ENCODE results near the gene GPR151. TPM values are rescaled to one million over a fixed set of nuclear protein-coding genes. Genes with fewer than 3 reads are reported as not detected.

The GPR151 gene
- polyA plus RNA-seq, 3 donors = not detected

DNA sequence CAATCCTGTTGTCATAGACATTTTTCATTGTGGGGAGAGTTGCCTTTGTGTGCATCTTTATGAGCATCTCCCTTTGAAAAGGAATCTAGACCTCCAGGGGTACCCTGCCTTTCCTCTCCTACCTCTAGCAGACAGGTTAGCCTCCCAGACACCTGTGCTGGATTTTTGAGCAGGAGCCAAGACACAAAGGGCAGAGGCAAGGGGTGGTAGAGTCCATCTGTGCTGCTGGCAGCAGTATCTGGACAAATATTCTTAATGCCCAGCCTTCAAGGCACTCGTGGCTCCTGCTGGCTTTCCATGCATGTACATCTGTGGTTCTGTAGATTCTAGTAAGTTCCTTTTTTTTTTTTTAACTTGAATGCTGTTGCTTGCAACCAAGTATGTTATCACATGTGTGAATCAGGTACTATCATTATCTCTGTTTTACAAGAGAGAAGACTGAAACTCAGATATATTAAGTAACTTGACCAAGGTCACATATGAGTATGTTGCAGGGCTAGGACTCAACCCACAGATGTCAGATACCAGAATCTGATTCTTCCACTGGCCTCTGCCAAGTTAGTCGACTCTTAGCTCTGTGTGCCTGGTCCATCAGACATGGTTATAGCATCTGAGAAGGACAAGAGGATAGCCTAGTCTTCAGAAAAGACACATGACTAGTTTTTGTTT, 32.9 kb upstream of the GPR151 start:
- no peak overlapping the region for H3K9ac ChIP-seq (ENCODE audit: insufficient read depth, low read length, poor library complexity, severe bottlenecking)
- DNase-seq = no peak
- H3K36me3 ChIP-seq (replicated peaks in 1 of 2; ENCODE audit: control insufficient read depth in 1 of 2, insufficient read depth in 2 of 2, low read length in 2 of 2) = no peaks in the 10 kb centered on the region
- no peak overlapping the region for H3K4me3 ChIP-seq (replicated peaks in 1 of 3; ENCODE audit: low read depth in 2 of 3, low read length in 3 of 3)
- H3K4me1 ChIP-seq (ENCODE audit: control insufficient read depth in 1 of 2, insufficient read depth in 2 of 2, low read length in 2 of 2) = no peaks in the 10 kb centered on the region
- TF ChIP-seq, protein P1, sequence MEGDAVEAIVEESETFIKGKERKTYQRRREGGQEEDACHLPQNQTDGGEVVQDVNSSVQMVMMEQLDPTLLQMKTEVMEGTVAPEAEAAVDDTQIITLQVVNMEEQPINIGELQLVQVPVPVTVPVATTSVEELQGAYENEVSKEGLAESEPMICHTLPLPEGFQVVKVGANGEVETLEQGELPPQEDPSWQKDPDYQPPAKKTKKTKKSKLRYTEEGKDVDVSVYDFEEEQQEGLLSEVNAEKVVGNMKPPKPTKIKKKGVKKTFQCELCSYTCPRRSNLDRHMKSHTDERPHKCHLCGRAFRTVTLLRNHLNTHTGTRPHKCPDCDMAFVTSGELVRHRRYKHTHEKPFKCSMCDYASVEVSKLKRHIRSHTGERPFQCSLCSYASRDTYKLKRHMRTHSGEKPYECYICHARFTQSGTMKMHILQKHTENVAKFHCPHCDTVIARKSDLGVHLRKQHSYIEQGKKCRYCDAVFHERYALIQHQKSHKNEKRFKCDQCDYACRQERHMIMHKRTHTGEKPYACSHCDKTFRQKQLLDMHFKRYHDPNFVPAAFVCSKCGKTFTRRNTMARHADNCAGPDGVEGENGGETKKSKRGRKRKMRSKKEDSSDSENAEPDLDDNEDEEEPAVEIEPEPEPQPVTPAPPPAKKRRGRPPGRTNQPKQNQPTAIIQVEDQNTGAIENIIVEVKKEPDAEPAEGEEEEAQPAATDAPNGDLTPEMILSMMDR (IDR thresholded peaks at IDR 0.05) = no peak
- 75% methylated on average over 2 of the region's 2 CpGs for WGBS (ENCODE audit: insufficient coverage)
- H3K4me2 ChIP-seq (replicated peaks; ENCODE audit: extremely low read depth, low read length, poor library complexity, severe bottlenecking) = no peak overlapping the region
- intact Hi-C loops (cut with micrococcal nuclease) = loop anchor here in 1 of 2 donors (5.0 kb wide), 1 partner anchor 418 kb away; no protein-coding TSS in a partner anchor
- no peaks in the 10 kb centered on the region for H3K79me2 ChIP-seq (ENCODE audit: insufficient read depth, low read length)
- H3K27me3 ChIP-seq (ENCODE audit: control insufficient read depth in 2 of 2, insufficient read depth in 2 of 2, low read length in 2 of 2) = no peaks in the 10 kb centered on the region
- H3K9me3 ChIP-seq (replicated peaks in 1 of 2; ENCODE audit: control insufficient read depth in 1 of 2, insufficient read depth in 1 of 2, low read length in 2 of 2) = no peaks in the 10 kb centered on the region
- H4K20me1 ChIP-seq (ENCODE audit: insufficient read depth, low read length) = no peaks in the 10 kb centered on the region
- Mint-ChIP-seq H3K27me3 (ENCODE audit: low read depth in 3 of 3) (peaks cover 4 to 11% (median 6%) of the 10 kb centered on the region in 3 donors), H3K36me3 (no peaks in the 10 kb centered on the region), H3K27ac (no peak overlapping the region), H3K4me1 (no peaks in the 10 kb centered on the region), H3K4me3 (no peak overlapping the region), H3K9me3 (peaks cover 0 to 2% (median 0%) of the 10 kb centered on the region in 7 donors)
- H3K27ac ChIP-seq (ENCODE audit: low read depth in 1 of 2, low read length in 2 of 2) = no peak overlapping the region
- no peak overlapping the region for H2AFZ ChIP-seq (ENCODE audit: insufficient read depth, low read depth, low read length, poor library complexity, severe bottlenecking)

DNA sequence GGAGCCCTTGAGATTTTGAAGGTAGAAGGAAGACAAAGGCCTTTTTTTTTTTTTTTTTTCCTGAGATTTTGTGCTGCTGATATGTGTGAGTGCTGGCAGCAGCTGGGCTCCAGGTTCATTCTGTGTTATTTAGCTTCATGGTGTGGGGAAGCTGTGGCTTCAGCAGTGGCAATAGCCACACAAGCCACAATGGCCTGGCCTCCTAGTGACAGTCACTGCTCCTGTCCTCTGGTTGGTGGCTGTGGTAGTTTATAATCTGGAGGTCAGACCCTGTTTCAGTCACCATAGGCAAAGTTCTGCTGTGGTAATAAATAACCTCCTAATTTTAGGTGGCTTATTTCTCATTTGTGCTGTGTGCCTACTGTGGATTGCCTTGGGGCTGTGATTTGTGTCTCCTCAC, 28.2 kb upstream of the GPR151 start:
- Mint-ChIP-seq H3K27me3 (ENCODE audit: low read depth in 3 of 3) (peaks cover 7 to 12% (median 9%) of the 10 kb centered on the region in 3 donors), H3K9me3 (no peaks in the 10 kb centered on the region), H3K36me3 (no peaks in the 10 kb centered on the region), H3K4me1 (peaks cover 2% of the 10 kb centered on the region), H3K27ac (no peak overlapping the region), H3K4me3 (no peak overlapping the region)
- intact Hi-C loops (cut with micrococcal nuclease) = no loop called here
- H3K27ac ChIP-seq (ENCODE audit: low read depth in 1 of 2, low read length in 2 of 2) = no peak overlapping the region
- TF ChIP-seq, protein P1 (IDR thresholded peaks at IDR 0.05) = no peak
- H4K20me1 ChIP-seq (ENCODE audit: insufficient read depth, low read length) = no peaks in the 10 kb centered on the region
- H2AFZ ChIP-seq (ENCODE audit: insufficient read depth, low read depth, low read length, poor library complexity, severe bottlenecking) = no peak overlapping the region
- no peak overlapping the region for H3K9ac ChIP-seq (ENCODE audit: insufficient read depth, low read length, poor library complexity, severe bottlenecking)
- H3K36me3 ChIP-seq (replicated peaks in 1 of 2; ENCODE audit: control insufficient read depth in 1 of 2, insufficient read depth in 2 of 2, low read length in 2 of 2) = no peaks in the 10 kb centered on the region
- no peak overlapping the region for H3K4me2 ChIP-seq (replicated peaks; ENCODE audit: extremely low read depth, low read length, poor library complexity, severe bottlenecking)
- H3K27me3 ChIP-seq (ENCODE audit: control insufficient read depth in 2 of 2, insufficient read depth in 2 of 2, low read length in 2 of 2) = no peaks in the 10 kb centered on the region
- no peaks in the 10 kb centered on the region for H3K9me3 ChIP-seq (replicated peaks in 1 of 2; ENCODE audit: control insufficient read depth in 1 of 2, insufficient read depth in 1 of 2, low read length in 2 of 2)
- H3K79me2 ChIP-seq (ENCODE audit: insufficient read depth, low read length) = no peaks in the 10 kb centered on the region
- no peak for DNase-seq
- no peaks in the 10 kb centered on the region for H3K4me1 ChIP-seq (ENCODE audit: control insufficient read depth in 1 of 2, insufficient read depth in 2 of 2, low read length in 2 of 2)
- H3K4me3 ChIP-seq (replicated peaks in 1 of 3; ENCODE audit: low read depth in 2 of 3, low read length in 3 of 3) = no peak overlapping the region

Measured in CD14-positive monocyte (primary cell).